ENCODE measurements around the gene ANXA2R.
"Not testable (repeated sequence)": the region's sequence is repeated elsewhere in the genome, so short reads cannot be mapped to it uniquely, and the experiment has no call there.

ANXA2R gene

GRCh38 chr5:43040287-43041098 is at the start of gene ANXA2R (continued):
- no peak for TF ChIP-seq ZNF777 (tag by site-specific recombination; IDR thresholded peaks at IDR 0.05; ENCODE audit: borderline replicate concordance)

- H3K27ac ChIP-seq (ENCODE audit: extremely low read depth, low read depth, low read length); CTCF ChIA-PET; H3K9me3 ChIP-seq (ENCODE audit: control insufficient read depth, insufficient read depth, low read depth, low read length); H3K4me1 ChIP-seq (ENCODE audit: control insufficient read depth, insufficient read depth, low read length); H3K4me3 ChIP-seq (ENCODE audit: low read depth, low read length); H3K36me3 ChIP-seq (ENCODE audit: control insufficient read depth in 2 of 2, insufficient read depth in 1 of 2, low read length in 2 of 2); POLR2A ChIA-PET: not testable (repeated sequence)
These were observed 46.2 kb upstream of the ANXA2R start for GRCh38 chr5:43086118-43086908.

DNA sequence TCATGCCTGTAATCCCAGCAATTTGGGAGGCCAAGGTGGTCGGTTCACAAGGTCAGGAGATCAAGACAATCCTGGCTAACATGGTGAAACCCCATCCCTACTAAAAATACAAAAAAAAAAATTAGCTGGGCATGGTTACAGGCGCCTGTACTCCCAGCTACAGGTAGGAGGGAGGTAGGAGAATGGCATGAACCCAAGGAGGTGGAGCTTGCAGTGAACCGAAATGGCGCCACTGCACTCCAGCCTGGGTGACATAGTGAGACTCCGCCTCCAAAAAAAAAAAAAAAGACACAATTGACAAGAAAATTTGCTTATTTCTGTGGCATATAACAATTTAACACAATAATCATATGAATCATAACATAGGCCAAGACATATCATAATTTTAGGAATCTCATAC is 45.3 kb upstream of the ANXA2R start:
- H3K36me3 ChIP-seq (ENCODE audit: control insufficient read depth in 2 of 2, insufficient read depth in 1 of 2, low read length in 2 of 2) = no peaks in the 10 kb centered on the region
- H3K27ac ChIP-seq (ENCODE audit: extremely low read depth, low read depth, low read length) = no peak overlapping the region
- ChIA-PET CTCF (interaction anchor here (0.7 kb wide), 1 partner anchor 199 kb away, joined by 4 read pairs; no protein-coding TSS in a partner anchor), POLR2A (no interaction called here)
- TF ChIP-seq ZNF214 (tag by site-specific recombination; IDR thresholded peaks at IDR 0.05; ENCODE audit: borderline replicate concordance) (no peak), SETDB1 (IDR thresholded peaks at IDR 0.05; ENCODE audit: insufficient read length, low read length) (no peak), KLF17 (tag by site-specific recombination; IDR thresholded peaks at IDR 0.05) (no peak), ZNF529 (tag by site-specific recombination; IDR thresholded peaks at IDR 0.05; ENCODE audit: insufficient replicate concordance) (no peak), ZBTB8A (tag by site-specific recombination; IDR thresholded peaks at IDR 0.05) (no peak), FEZF1 (tag by site-specific recombination; IDR thresholded peaks at IDR 0.05) (no peak), ZNF37A (tag by site-specific recombination; IDR thresholded peaks at IDR 0.05) (no peak), ZNF423 (tag by site-specific recombination; IDR thresholded peaks at IDR 0.05) (no peak), ZNF600 (tag by site-specific recombination; IDR thresholded peaks at IDR 0.05) (no peak), ZNF521 (tag by site-specific recombination; IDR thresholded peaks at IDR 0.05) (no peak), ZNF501 (tag by site-specific recombination; IDR thresholded peaks at IDR 0.05) (no peak), ZNF623 (tag by site-specific recombination; IDR thresholded peaks at IDR 0.05) (no peak), ZNF398 (tag by site-specific recombination; IDR thresholded peaks at IDR 0.05) (no peak), ZSCAN16 (tag by site-specific recombination; IDR thresholded peaks at IDR 0.05) (no peak), ZNF26 (tag by site-specific recombination; IDR thresholded peaks at IDR 0.05) (no peak)
- H3K4me1 ChIP-seq (ENCODE audit: control insufficient read depth, insufficient read depth, low read length) = no peaks in the 10 kb centered on the region
- H3K4me3 ChIP-seq (ENCODE audit: low read depth, low read length) = no peak overlapping the region
- no peaks in the 10 kb centered on the region for H3K9me3 ChIP-seq (ENCODE audit: control insufficient read depth, insufficient read depth, low read depth, low read length)

Data from HEK293 (cell line).